GM10847 (cell line): ENCODE measurements around the gene R3HDM1.

ENCODE experiments used
- POLR2A ChIP-seq: IDR thresholded peaks from 2 replicates; pipeline ENCODE4 v1.6.1; 2011; ENCODE audit not compliant: insufficient read length; ENCODE audit errors: extremely low read depth

The R3HDM1 gene

GRCh38 chr2:135629520-135629919 is 98.2 kb downstream of the R3HDM1 start:
- no peak for TF ChIP-seq POLR2A

GRCh38 chr2:135630488-135630887 is 99.2 kb downstream of the R3HDM1 start:
- no peak for TF ChIP-seq POLR2A

- no peak for TF ChIP-seq POLR2A
Measured at GRCh38 chr2:135633582-135633981, 102.3 kb downstream of the R3HDM1 start.

DNA sequence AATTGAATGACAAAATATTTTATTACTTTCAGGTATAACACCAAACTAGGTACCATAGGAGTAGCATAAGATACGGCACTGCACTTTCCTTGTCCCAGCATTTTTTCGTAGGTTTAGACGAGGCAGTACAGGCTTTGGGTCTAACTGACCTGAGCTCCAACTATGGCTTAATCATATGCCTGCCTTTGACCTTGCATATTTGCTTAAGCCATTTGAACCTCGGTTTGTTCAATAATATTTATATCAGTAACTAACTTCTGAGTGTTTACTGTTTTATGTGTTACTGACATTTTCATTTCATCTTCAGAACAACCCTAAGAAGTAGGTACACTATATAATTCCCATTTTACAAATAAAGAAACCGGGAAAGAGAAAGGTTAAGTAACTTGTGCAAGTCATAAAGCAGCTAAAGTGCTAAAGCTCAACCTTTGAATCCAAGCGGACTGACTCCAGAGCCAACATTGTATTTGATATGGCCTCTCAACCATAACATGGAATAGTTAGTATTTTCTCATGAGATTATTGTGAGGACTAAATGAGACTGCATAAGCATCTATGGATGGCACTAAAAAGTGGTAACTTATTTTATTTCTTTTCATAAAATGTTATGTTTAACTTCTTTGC is 104.0 kb downstream of the R3HDM1 start:
- no peak for TF ChIP-seq POLR2A

GRCh38 chr2:135636982-135637381 is 105.7 kb downstream of the R3HDM1 start:
- no peak for TF ChIP-seq POLR2A

GRCh38 chr2:135637456-135638087 is 106.3 kb downstream of the R3HDM1 start:
- TF ChIP-seq POLR2A = no peak

DNA sequence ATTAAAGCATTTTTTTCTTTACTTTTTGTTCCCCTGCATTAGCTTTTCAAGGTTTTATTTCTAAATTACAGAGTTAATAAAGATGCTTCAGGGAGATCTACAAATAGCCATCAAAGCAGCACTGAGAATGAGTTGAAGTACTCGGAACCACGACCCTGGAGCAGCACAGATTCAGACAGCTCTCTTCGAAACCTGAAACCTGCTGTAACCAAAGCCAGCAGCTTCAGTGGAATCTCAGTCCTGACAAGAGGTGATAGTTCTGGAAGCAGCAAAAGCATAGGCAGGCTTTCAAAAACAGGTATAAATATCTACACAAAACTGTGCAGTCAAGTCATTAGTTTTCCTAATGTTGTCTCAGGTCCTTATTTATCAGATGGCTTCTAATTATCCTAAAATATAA is 107.5 kb downstream of the R3HDM1 start:
- no peak for TF ChIP-seq POLR2A

DNA sequence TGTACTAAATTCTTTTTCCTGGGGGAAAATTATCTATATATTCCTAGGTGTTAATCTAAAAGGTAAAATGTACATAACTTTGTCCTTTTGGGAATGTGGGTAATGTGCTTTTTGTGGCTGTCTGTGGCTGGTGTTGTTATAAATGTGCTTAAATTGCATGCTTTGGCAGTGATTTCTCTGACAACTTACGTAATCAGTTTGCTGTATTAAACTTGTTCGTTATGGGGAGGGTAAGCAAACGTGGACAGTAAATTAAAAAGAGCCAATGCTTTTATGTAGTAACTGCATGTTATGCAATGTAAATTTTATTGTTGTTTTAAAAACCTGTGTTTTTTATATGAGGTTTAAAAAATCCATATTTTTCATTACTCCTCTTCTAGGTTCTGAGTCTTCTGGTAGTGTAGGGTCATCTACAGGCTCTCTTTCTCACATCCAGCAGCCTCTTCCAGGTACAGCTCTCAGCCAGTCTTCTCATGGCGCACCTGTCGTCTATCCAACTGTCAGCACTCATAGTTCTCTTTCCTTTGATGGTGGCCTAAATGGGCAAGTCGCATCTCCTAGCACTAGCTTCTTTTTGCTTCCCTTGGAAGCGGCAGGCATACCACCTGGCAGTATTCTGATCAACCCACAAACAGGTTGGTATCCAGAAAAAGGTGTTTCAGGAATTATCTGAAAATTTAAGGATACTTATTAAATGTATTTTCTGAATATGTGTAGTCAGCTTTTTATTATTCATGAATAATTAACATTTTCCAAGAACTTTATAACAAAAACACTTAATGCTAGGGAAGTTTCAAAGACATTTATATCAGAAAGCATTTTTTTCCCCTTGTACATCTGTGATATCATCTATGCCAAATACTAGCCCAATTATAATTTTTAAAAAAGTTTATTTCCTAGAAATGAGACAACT is 110.1 kb downstream of the R3HDM1 start:
- TF ChIP-seq POLR2A = no peak

DNA sequence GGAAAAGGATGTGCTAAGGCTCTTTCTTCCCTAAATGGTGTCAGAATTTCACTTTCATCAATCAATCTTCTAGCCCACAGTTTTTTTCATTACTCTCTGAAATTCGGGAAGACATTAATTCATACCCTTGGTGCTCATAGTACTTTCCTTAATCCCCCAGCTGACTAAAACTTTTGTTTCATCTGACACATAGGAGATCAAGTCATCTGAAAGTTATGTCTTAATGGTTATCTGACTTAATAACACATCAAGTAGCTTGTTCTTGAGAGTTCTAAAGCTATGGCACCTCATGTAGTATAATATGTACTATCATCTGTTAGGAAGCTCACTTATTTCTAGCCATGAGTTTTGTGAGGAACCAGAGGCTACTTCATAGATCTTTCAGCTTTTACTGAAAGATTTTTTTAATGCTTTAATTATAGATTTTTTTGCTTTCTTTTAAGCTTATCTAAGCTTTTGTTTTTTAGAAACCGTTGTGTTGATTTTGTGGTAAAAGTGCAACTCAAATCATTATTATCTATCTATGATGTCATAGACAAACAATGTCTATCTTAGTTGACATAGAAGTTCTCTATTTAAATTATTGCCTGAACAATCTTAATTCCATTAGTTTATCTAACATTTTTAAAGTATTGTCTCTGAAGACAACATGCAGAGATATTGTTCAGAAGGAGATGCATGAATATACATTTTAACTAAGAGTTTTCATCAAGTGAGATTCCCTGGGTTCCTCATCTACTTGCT is 116.7 kb downstream of the R3HDM1 start:
- TF ChIP-seq POLR2A = no peak

DNA sequence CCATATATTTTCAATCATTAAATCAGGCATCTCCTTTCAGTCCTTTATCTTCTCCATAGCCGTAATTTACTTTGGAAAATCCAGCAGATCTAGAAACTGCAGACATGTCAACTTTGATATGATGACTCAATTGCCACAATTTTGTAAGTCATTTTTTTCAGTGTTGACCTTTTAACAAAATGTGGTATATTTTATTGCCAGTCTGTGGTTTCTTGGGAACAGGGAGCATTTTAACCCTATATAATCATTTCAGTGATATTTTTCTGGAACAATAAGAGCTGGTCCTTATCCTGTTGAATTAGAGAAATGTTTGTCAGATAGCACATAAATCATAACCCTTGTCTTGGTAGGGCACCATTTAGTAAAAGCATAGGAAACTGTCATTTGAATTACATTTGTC is 119.4 kb downstream of the R3HDM1 start:
- no peak for TF ChIP-seq POLR2A

DNA sequence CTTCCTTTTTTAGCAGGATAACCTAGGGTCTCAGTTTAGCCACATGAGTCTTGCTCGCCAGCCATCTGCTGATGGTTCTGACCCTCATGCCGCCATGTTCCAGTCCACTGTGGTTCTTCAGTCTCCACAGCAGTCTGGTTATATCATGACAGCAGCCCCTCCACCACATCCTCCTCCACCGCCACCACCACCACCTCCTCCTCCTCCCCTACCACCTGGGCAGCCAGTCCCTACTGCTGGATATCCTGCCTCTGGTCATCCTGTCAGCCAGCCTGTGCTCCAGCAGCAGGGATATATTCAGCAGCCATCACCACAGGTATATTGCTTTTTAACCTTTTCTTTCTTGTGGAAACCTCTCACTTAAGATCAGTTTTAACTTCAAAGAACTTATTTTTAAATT is 120.4 kb downstream of the R3HDM1 start:
- no peak for TF ChIP-seq POLR2A

- no peak for TF ChIP-seq POLR2A
Measured at GRCh38 chr2:135657806-135658582, 126.7 kb downstream of the R3HDM1 start.

- TF ChIP-seq POLR2A = no peak
Measured at GRCh38 chr2:135662088-135662487, 130.8 kb downstream of the R3HDM1 start.

DNA sequence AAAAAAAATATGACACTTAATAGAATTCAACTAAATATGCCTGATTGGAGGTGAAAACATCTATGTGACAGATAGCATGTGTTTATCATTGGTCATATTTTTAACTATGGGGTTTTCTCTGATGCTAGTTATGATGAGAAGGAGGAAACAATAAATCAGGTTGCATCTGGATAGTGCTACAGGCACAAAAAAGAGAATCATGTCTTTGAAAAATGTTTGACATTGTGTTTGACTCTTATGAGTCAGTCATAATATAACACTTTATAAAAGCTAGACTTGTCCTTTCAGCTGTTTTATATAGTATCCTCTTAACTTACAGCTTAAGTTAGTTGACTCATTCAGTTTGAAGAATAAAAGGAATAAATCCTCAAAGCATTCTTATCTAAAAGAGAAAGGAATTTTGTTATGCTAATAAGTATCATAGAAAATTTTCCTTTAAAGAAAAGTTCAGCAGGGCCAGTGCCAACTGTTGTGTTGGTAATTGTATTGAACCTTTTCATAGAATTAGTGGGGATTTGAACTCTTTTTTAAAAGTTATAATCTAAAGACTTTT is 131.9 kb downstream of the R3HDM1 start:
- TF ChIP-seq POLR2A = no peak
